HG02870 (cell line): ENCODE data around the gene TBC1D5.

Experiments used
- ATAC-seq: cut with Tn5 transposase; IDR thresholded peaks from one replicate; pipeline ENCODE4 v1.9.1; 2021; ENCODE audit warnings: mild to moderate bottlenecking, moderate library complexity; ENCODE audit not compliant: unreplicated experiment

Gene TBC1D5

DNA sequence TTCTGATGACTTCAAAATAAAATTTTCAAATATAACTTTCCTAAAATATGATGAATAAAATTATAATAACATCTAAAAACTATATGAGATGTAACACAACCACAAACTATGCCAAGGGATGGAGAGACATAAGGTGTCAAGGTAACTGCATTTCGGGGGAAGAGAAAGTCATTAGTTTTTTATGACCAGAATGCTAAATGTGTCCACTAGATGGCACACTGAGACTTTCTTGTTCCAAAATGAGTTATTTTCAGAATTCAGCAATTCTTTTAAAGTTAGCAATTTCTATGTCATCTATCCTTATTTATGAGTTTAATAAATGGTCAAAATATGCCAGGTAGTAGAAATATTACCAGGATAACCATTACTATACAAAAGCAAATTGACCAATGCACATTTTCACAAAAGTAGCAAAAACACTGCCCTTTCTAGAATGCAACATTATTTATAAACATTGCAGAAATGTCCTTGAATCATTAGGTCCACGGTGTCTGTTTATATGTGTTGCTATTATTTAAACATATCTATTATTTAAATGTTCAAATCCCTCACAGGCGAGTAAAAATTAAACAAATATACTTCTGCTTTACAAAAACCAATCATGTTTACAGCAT is 483.5 kb downstream of the TBC1D5 start:
- ATAC-seq = no peak

DNA sequence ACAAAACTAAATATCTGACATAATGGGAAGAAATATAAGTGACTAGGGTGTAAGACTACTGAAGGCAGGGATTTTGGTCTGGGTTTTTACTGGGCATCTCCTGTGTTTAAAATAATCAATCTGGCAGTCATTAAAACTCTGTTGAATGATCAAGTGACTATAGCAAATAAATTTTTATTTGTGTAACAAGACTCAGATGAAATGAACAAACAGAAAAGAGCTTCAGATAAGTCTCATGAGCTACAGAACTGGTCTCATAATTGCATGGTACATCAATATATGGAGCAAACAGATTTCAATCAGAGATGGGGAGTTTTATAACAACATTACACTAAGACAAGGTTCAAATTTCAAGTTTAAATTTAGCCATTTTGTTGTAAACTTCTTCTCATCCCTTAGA is 485.2 kb downstream of the TBC1D5 start:
- no peak for ATAC-seq

- ATAC-seq = no peak
These were observed 498.8 kb downstream of the TBC1D5 start for GRCh38 chr3:17243621-17244020.

DNA sequence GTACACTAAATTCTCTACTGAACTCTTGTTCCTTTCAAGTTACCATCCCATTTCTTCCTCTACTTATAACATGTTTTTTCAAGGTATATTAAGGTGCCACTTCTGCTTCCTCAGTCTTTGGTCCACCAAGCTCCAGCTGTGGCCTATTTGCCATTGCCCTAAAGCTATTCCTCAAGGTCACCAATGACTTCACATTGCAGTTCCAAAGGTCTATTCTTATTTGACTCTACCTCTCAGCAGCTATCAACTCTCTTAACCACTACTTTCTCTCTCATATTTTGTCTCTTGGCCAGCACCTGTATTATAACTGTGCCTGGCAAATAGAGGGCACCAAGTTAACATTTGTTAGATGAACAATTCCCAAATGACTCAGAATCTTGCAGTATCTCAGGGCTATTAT is 503.0 kb downstream of the TBC1D5 start:
- ATAC-seq = no peak

DNA sequence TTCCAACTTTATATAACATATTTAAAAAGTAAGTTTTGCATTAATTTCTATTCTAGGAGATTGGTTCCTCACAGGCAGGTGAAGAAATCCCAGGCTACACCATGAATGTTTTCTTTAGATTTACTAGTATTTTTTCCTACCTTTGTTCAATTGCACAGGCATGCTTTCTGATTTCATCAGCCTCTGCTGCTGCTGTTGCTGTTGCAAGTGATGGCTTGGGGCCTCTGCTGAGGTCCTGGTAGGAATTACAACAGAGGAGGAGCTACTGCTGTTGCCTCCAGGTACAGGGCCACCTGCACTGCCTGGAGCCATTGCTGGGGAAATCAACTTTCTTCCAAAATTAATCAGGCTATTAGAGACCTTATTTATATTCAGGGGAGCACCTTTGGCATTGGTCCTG is 504.4 kb downstream of the TBC1D5 start:
- no peak for ATAC-seq

GRCh38 chr3:17235310-17235709 is 507.1 kb downstream of the TBC1D5 start:
- no peak for ATAC-seq

- ATAC-seq = no peak
These were observed 508.0 kb downstream of the TBC1D5 start for GRCh38 chr3:17234382-17234781.

DNA sequence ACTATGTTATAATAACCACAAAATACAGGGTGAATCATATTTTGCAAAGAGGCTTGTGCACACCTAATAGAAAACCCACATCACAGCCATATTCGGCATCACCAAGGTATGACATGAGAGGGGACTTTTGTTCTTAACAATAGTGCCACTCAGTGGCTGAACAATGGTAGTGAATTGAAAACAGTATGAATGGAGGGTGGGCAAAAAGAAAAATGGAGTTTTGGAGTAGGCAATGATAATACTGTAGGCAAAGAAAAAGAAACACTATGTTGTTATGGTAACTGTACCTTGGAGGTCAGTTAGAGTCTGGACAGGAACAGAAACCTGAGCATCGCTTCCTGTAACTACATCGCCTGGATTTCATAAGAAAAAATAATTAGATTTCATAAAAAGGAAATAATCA is 509.0 kb downstream of the TBC1D5 start:
- ATAC-seq = peak; percentile 79

DNA sequence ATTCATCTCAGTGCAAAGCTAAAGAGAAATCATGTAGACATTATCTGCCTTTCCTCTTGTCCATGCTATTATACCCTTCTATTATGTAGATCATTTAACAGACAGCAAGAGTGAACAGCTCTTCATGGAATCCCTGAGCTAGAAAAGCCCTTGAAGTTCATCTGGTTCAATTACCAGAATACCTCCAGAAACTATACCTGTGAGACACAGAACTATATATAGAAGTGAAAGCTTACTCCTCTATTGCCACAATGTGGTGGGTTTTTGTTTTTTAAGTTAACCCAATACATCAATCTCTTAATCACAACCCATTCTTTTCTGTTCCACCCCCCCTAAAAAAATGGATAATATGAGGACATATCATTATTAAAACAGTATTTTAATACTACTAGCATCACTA is 510.0 kb downstream of the TBC1D5 start:
- no peak for ATAC-seq

DNA sequence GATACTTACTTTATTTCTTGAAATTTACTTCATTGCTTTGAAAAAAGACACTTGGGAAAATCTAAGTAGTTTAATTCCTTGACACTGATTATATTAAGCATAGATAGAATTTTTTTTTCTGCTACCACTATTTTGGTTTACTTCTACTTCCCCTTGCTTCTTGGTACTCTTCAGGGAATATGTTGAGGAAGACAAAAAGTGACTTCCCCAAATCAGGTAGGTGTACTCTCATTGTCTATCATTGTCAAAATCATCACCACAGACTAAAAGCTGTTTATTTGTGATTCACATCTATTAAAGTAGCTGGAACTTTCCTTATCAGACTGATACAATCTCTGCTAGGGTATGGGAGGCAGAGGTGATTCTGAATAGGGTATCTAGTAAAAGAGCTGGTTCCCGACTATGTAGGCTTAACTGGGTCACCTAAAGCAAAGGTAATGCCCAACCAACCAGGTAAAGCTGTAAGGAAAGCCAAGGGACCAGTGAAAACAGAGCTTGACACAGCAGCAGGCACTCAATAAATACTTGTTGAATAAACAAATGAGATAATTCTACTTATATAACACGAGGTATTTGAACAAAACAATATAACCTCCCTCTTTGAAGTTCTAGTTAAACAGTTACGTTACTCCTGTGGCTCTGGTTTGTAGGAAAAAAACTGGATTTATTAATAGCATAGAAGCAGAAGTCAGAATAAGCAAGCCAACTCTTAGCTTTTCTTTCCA is 510.7 kb downstream of the TBC1D5 start:
- no peak for ATAC-seq

- no peak for ATAC-seq
These were observed 515.0 kb downstream of the TBC1D5 start for GRCh38 chr3:17227472-17227871.

GRCh38 chr3:17221529-17221928 is 520.9 kb downstream of the TBC1D5 start:
- ATAC-seq = no peak

- no peak for ATAC-seq
These were observed 522.8 kb downstream of the TBC1D5 start for GRCh38 chr3:17219593-17219992.

DNA sequence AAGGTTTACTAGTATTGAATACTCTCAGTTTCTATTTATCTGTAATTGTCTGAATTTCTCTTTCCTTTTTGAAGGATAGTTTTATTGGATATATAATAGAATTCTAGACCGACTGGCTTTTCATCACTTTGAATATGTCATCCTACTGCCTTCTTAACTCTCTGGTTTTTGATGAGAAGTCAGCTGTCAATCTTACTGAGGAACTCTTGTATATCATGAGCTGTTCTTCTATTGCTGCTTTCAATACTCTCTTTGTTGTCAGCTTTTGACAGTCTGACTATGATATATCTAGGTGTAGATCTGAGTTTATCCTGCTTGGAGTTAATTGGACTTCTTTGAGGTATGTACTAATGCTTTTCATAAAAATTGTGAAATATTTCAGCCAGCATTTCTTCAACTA is 523.8 kb downstream of the TBC1D5 start:
- no peak for ATAC-seq

DNA sequence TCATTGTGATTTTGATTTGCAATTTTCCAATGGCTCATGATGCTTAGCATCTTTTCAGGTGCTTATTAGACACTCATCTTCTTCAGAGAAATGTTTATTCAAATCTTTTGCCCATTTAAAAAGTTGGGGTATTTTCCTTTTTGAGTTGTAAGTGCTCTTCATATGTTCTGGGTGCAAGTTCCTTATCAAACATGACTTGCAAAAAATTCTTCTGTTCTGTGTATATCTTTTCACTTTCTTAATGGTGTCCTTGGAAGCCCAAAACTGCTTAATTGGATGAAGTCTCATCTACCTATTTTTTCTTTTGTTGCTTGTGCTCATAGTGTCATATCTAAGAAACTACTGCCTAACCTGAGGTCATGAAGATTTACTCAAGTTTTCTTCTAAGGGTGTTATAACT is 524.8 kb downstream of the TBC1D5 start:
- no peak for ATAC-seq

- ATAC-seq = no peak
These were observed 529.3 kb downstream of the TBC1D5 start for GRCh38 chr3:17213102-17213501.

DNA sequence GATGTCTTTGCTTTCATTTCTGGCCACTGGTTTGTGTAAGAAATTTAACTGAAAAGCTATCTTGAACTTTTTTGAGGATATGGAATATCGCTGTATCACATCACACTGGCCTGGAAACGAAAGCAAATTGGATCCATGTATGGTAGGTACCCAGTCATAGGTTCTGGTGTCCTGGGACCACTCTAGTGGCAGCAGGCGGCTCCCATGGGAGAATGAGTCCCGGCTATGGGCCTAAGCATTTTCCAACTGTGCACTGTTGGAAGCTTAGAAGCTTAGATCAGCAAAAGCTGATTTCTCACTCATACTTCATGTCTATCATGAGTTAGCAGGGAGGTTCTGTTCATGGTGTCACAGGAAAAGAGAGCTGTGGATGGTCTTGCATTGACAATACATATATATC is 534.5 kb downstream of the TBC1D5 start:
- ATAC-seq = no peak

- no peak for ATAC-seq
These were observed 535.4 kb downstream of the TBC1D5 start for GRCh38 chr3:17207019-17207418.

GRCh38 chr3:17204049-17204650 is 538.3 kb downstream of the TBC1D5 start:
- ATAC-seq = no peak

DNA sequence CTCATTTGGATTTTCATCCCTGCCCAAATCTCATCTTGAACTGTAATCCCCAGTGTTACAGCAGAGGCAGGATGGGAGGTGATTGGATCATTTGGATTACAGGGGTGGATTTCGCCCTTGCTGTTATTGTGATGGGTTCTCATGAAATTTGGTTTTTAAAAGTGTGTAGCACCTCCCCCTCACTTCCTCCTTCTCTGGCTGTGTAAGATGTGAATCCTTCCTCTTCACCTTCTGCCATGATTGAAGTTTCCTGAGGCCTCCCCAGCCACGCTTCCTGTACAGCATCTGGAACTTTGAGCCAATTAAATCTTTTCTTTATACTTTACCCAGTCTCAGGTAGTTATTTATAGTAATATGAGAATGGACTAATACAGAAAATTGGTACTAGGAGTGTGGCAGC is 540.9 kb downstream of the TBC1D5 start:
- ATAC-seq = no peak

DNA sequence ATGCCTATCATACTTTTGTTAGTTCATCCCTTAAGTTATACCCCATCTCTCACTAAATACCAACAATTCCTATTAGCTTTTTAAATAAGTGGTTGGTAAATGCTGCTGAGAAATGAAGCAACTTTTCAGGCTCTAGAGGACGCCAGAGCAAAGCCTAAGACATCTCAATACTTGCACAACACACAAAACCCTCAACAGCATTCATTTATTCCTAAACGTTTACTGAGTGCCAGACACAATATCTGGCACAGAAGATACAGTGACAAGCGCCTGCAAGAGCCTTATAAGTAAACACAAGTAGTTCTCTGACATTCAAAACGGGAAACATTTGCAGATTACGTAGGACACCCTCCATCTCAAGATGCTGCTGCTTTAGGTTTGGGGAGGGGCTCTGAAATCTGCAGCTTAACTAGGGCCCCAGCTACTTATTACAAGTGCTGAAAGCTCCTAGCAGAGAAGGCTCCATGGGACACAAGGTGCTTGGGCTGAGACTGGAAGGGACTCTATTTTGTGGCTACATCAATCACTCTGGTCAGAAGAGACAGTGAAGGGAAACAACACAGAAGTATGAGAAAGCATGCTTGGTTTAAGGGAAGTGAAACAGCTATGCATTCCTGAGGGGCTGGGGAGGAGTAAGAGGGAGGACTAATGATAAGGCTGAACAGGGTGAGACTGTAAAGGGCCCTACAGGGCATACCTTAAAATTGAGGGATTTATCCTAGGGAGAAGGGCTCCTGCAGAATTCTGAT is 546.4 kb downstream of the TBC1D5 start:
- ATAC-seq = peak; percentile 87

GRCh38 chr3:17195192-17195611 is 547.2 kb downstream of the TBC1D5 start:
- ATAC-seq = peak; percentile 86
